Measurements from ENCODE around the gene BABAM2. TPM values are rescaled to one million over a fixed set of nuclear protein-coding genes. Genes with fewer than 3 reads are reported as not detected.

The BABAM2 gene
- total RNA-seq, 1 donor from 2014 or later, result 34.6 TPM

DNA sequence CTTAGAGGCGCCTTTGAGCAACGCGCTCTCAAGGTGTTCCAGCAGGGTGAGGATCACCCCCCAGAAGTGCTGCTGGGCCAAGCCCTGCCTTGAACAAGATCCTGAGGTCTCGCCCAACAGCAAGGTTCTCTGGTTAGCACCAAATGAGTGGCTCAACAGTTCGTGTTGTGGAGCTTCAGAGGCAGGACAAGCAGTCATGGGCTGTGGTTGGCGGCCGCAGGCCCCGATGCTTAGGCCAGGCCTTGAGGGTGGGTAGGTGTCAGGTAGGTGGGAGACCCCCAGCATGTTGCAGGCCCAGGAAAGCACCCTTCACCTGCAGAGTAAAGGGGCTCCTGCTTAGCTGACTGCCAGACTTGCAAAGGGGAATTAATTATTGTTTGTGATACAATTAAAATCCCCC, 431.9 kb downstream of the BABAM2 start:
- Histone ChIP-seq H4K20me1 (ENCODE audit: low read depth) (no peaks in the 10 kb centered on the region), H3K4me1 (peaks cover 67% of the 10 kb centered on the region), H3K9ac (no peak overlapping the region), H3F3A (ENCODE audit: low read depth) (peaks cover 46% of the 10 kb centered on the region), H3K9me3 (ENCODE audit: low read depth) (no peaks in the 10 kb centered on the region), H3K4me3 (no peak overlapping the region), H3K27ac (peak overlapping the region; percentile 99), H3K27me3 (no peaks in the 10 kb centered on the region), H3K4me2 (peak overlapping the region; percentile 64), H2AFZ (replicated peaks) (no peak overlapping the region), H3K36me3 (no peaks in the 10 kb centered on the region), H3K79me2 (ENCODE audit: low read depth) (no peaks in the 10 kb centered on the region)
- no peak for DNase-seq (ENCODE audit: low spot score)
- no peak overlapping the region for H3K4me3 Mint-ChIP-seq
- peaks cover 57% of the 10 kb centered on the region for H3K4me1 Mint-ChIP-seq
- H3K27me3 Mint-ChIP-seq (ENCODE audit: insufficient read depth, low read depth), result peaks cover 10% of the 10 kb centered on the region
- peaks cover 3% of the 10 kb centered on the region for H3K36me3 Mint-ChIP-seq
- TF ChIP-seq EZH2phosphoT487 (IDR thresholded peaks at IDR 0.05), result no peak
- TF ChIP-seq, protein P1, sequence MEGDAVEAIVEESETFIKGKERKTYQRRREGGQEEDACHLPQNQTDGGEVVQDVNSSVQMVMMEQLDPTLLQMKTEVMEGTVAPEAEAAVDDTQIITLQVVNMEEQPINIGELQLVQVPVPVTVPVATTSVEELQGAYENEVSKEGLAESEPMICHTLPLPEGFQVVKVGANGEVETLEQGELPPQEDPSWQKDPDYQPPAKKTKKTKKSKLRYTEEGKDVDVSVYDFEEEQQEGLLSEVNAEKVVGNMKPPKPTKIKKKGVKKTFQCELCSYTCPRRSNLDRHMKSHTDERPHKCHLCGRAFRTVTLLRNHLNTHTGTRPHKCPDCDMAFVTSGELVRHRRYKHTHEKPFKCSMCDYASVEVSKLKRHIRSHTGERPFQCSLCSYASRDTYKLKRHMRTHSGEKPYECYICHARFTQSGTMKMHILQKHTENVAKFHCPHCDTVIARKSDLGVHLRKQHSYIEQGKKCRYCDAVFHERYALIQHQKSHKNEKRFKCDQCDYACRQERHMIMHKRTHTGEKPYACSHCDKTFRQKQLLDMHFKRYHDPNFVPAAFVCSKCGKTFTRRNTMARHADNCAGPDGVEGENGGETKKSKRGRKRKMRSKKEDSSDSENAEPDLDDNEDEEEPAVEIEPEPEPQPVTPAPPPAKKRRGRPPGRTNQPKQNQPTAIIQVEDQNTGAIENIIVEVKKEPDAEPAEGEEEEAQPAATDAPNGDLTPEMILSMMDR (IDR thresholded peaks at IDR 0.05), result no peak
- no peak for TF ChIP-seq EZH2 (IDR thresholded peaks at IDR 0.05)
- H3K9me3 Mint-ChIP-seq, result no peaks in the 10 kb centered on the region
- peak overlapping the region; percentile 90 for H3K27ac Mint-ChIP-seq

DNA sequence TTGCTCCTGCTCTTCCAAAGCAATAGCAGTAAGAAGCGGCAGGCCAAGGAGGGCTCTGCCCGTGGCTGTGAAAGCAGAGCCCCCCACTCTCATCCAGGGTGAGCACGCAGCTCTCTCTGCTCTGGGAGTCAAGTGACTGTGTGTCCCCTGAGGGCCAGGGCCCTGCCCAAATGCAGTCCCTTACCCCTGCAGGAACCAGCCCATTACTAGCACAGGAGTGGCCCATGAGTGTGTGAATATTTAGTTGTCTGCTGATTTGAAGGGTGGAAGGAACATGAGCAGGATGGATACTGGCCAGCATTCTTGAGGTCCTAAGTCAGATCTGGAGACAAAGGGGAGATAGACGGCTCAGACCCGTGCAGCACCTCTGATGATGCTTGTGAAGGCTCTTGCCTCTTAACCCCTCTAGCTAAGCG, 432.5 kb downstream of the BABAM2 start:
- Mint-ChIP-seq H3K4me3 (no peak overlapping the region), H3K4me1 (peaks cover 59% of the 10 kb centered on the region), H3K36me3 (peaks cover under 1% of the 10 kb centered on the region), H3K9me3 (no peaks in the 10 kb centered on the region), H3K27ac (no peak overlapping the region), H3K27me3 (ENCODE audit: insufficient read depth, low read depth) (peaks cover 10% of the 10 kb centered on the region)
- Histone ChIP-seq H2AFZ (replicated peaks) (no peak overlapping the region), H3K4me1 (peaks cover 67% of the 10 kb centered on the region), H3K36me3 (no peaks in the 10 kb centered on the region), H3K27me3 (no peaks in the 10 kb centered on the region), H3K79me2 (ENCODE audit: low read depth) (no peaks in the 10 kb centered on the region), H3K9me3 (ENCODE audit: low read depth) (no peaks in the 10 kb centered on the region), H3K9ac (no peak overlapping the region), H4K20me1 (ENCODE audit: low read depth) (no peaks in the 10 kb centered on the region), H3F3A (ENCODE audit: low read depth) (peaks cover 46% of the 10 kb centered on the region), H3K4me2 (peak overlapping the region; percentile 11), H3K4me3 (no peak overlapping the region), H3K27ac (peak overlapping the region; percentile 99)
- no peak for DNase-seq (ENCODE audit: low spot score)
- TF ChIP-seq, protein P1 (IDR thresholded peaks at IDR 0.05), result no peak
- TF ChIP-seq EZH2 (IDR thresholded peaks at IDR 0.05), result no peak
- no peak for TF ChIP-seq EZH2phosphoT487 (IDR thresholded peaks at IDR 0.05)

DNA sequence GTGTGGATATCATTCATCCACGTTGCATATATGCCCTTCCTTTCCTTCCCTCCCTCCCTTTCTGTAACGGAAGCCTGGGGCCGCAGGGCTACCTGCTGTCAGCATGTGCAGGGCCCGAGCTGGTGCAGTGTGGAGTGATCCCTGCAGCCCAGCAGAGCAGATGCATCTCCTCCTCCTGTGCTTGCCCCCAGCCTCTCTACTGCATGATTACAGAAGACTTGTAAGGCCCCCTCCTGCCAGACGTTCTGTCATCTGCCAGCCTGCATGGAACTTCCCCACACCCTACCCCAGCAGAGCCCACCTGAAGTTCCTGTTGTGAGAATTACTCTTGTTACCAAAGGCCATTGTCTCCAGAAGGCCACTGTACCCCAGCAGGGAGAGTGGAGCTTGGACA, 434.6 kb downstream of the BABAM2 start:
- Mint-ChIP-seq H3K27ac (peak overlapping the region; percentile 62), H3K9me3 (peaks cover 2% of the 10 kb centered on the region)

More for the DNA sequence above, 434.6 kb downstream of the BABAM2 start:
- Histone ChIP-seq H2AFZ (replicated peaks) (no peak overlapping the region), H3K27me3 (no peaks in the 10 kb centered on the region), H3K4me3 (no peak overlapping the region), H3F3A (ENCODE audit: low read depth) (peaks cover 37% of the 10 kb centered on the region), H3K36me3 (no peaks in the 10 kb centered on the region), H3K9ac (no peak overlapping the region), H3K9me3 (ENCODE audit: low read depth) (no peaks in the 10 kb centered on the region), H3K79me2 (ENCODE audit: low read depth) (no peaks in the 10 kb centered on the region), H3K4me1 (peaks cover 47% of the 10 kb centered on the region), H3K4me2 (peak overlapping the region; percentile 27), H3K27ac (no peak overlapping the region), H4K20me1 (ENCODE audit: low read depth) (no peaks in the 10 kb centered on the region)
- TF ChIP-seq, protein P1 (IDR thresholded peaks at IDR 0.05), result no peak
- TF ChIP-seq EZH2 (IDR thresholded peaks at IDR 0.05) (no peak), EZH2phosphoT487 (IDR thresholded peaks at IDR 0.05) (no peak)
- peaks cover 8% of the 10 kb centered on the region for H3K27me3 Mint-ChIP-seq (ENCODE audit: insufficient read depth, low read depth)
- DNase-seq (ENCODE audit: low spot score), result no peak
- H3K4me1 Mint-ChIP-seq, result peaks cover 53% of the 10 kb centered on the region
- peaks cover 10% of the 10 kb centered on the region for H3K36me3 Mint-ChIP-seq
- H3K4me3 Mint-ChIP-seq, result peak overlapping the region; percentile 56

Measured in neural progenitor cell (in vitro differentiated cells).